ENCODE results near the gene RBFOX2.

- no peak for TF ChIP-seq CTCF (IDR thresholded peaks at IDR 0.05)
- TF ChIP-seq ZFX (IDR thresholded peaks at IDR 0.05; ENCODE audit: borderline replicate concordance) = no peak
These were observed 117.7 kb downstream of the RBFOX2 start for GRCh38 chr22:35910926-35911325.
